Endometrium (tissue), 2 donors: ENCODE results near the gene PLGLB2.
"Not testable (repeated sequence)": the region's sequence is repeated elsewhere in the genome, so short reads cannot be mapped to it uniquely, and the experiment has no call there.

Source experiments
- FAIRE-seq: peaks from 2 replicates; lab custom pipeline; 2012; peaks lifted over from hg19 to GRCh38; lab: Jason Lieb, UNC
- donor health status: control.
- donor health status: control.

Gene PLGLB2

GRCh38 chr2:87747791-87748190 is at the start of gene PLGLB2:
Gene PLGLB2 (plus strand): TSS chr2:87748087. CDS start chr2:87748154, 67 bp downstream.
- not testable (repeated sequence) for FAIRE-seq

- FAIRE-seq, result not testable (repeated sequence)
Measured at GRCh38 chr2:87704572-87705323, 43.1 kb upstream of the PLGLB2 start.

GRCh38 chr2:87708368-87708767 is 39.5 kb upstream of the PLGLB2 start:
- FAIRE-seq, result not testable (repeated sequence)

GRCh38 chr2:87727940-87728599 is 19.8 kb upstream of the PLGLB2 start:
- FAIRE-seq, result not testable (repeated sequence)

- FAIRE-seq, result not testable (repeated sequence)
Measured at GRCh38 chr2:87740928-87741327, 7.0 kb upstream of the PLGLB2 start.

- not testable (repeated sequence) for FAIRE-seq
Measured at GRCh38 chr2:87742393-87743108, 5.3 kb upstream of the PLGLB2 start.

GRCh38 chr2:87743638-87744037 is 4.2 kb upstream of the PLGLB2 start:
- FAIRE-seq, result not testable (repeated sequence)

GRCh38 chr2:87745353-87745951 is 2.4 kb upstream of the PLGLB2 start:
- not testable (repeated sequence) for FAIRE-seq

GRCh38 chr2:87748524-87748923 is 637 bp downstream of the PLGLB2 start:
- not testable (repeated sequence) for FAIRE-seq

- FAIRE-seq, result not testable (repeated sequence)
Measured at GRCh38 chr2:87750560-87750959, 2.7 kb downstream of the PLGLB2 start.

GRCh38 chr2:87754759-87755158 is 6.9 kb downstream of the PLGLB2 start:
- FAIRE-seq, result not testable (repeated sequence)
